Transverse colon (tissue), 4 donors: Measurements from ENCODE around the gene TUFM. TPM values are rescaled to one million over a fixed set of nuclear protein-coding genes. Genes with fewer than 3 reads are reported as not detected.

Experiments used
- DNase-seq: peaks from one replicate; pipeline ENCODE4 v3.0.0-alpha.2; 2019
- H3K27ac ChIP-seq, 4 donors: fragments of 200-600 bp; sonication (generic); 2 replicates each; pipeline ENCODE4 v1.5.1; 2016 to 2018; ENCODE audit warnings: inconsistent platforms in 4 of 4
- H3K27me3 ChIP-seq: fragments of 200-600 bp; sonication (generic); 2 replicates; pipeline ENCODE4 v1.5.1; 2017; ENCODE audit warnings: inconsistent platforms
- H3K36me3 ChIP-seq, 4 donors: fragments of 200-600 bp; sonication (generic); 2 replicates each; pipeline ENCODE4 v1.5.1; 2017 to 2019; ENCODE audit warnings: inconsistent platforms in 4 of 4
- H3K4me1 ChIP-seq, 4 donors: fragments of 200-600 bp; sonication (generic); 2 replicates each; pipeline ENCODE4 v1.5.1; 2017 to 2020; ENCODE audit warnings: inconsistent platforms in 4 of 4
- H3K4me3 ChIP-seq, 4 donors: fragments of 200-600 bp; sonication (generic); 1 replicate in 1 of 4; 2 replicates in 3 of 4; pipeline versions ENCODE4 v1.5.1 to v1.6.1; 2017 to 2019; ENCODE audit warnings: inconsistent platforms in 4 of 4
- H3K9me3 ChIP-seq, 2 donors: fragments of 200-600 bp; sonication (generic); 2 replicates each; pipeline ENCODE4 v1.5.1; 2017 to 2019; ENCODE audit warnings: inconsistent platforms in 2 of 2
- CTCF ChIP-seq, 5 experiments: fragments of 200-600 bp in 3 of 5; fragments of 450-650 bp in 2 of 5; sonication (generic) in 3 of 5; IDR thresholded peaks; 1 replicate in 2 of 5; 2 replicates in 3 of 5; pipeline ENCODE4 v1.5.1; 2016 to 2017; ENCODE audit warnings: antibody characterized with exemption in 5 of 5, inconsistent platforms in 3 of 5, mild to moderate bottlenecking in 2 of 5, moderate library complexity in 1 of 5
- EP300 ChIP-seq: sonication (generic); formaldehyde crosslinking; IDR thresholded peaks from one replicate; pipeline ENCODE4 v1.6.1; 2017; ENCODE audit warnings: antibody characterized with exemption, low read depth
- POLR2A ChIP-seq: fragments of 450-650 bp; IDR thresholded peaks from one replicate; pipeline ENCODE4 v1.6.1; 2016; ENCODE audit warnings: antibody characterized with exemption, mild to moderate bottlenecking, moderate library complexity
- POLR2AphosphoS5 ChIP-seq, 3 donors: sonication (generic); formaldehyde crosslinking; IDR thresholded peaks; one replicate each; pipeline ENCODE4 v1.6.1; 2016; ENCODE audit warnings: antibody characterized with exemption in 3 of 3
- WGBS, 2 donors: methylation state at CpG; one replicate each; pipeline ENCODE4 v1.1.5; 2018; ENCODE audit warnings: low coverage in 1 of 2; 5-methylcytosine and 5-hydroxymethylcytosine counted together
- in situ Hi-C, 4 donors: fragments of 200-750 bp; cut with MboI; loops; one replicate each; pipeline versions ENCODE4 v1.15.0 to v1.15.1; 2017; ENCODE audit warnings: low sequenced_read_pairs in 3 of 4, low pct_ligation_motif_present in 1 of 4, low pct_unique_long_range_greater_than_20kb in 1 of 4
- intact Hi-C: fragments of 100-400 bp; cut with DNase I; formaldehyde crosslinking; loops from one replicate; pipeline ENCODE4 v1.15.1; 2023; ENCODE audit warnings: low total_unique reads
- total RNA-seq, 4 donors: library from RNA; depleted of rRNA; stranded (reverse); fragments of >200 nt; gene quantifications; one replicate each; pipeline ENCODE4 v1.1.0, GENCODE V29; 2016

TUFM gene
- total RNA-seq, 4 donors from 2014 or later: 126 to 190 (median 143) TPM

- WGBS, 2 donors: 86% methylated on average over 19 of the region's 19 CpGs; no CpG with 5 or more reads in 1 of the 2 donors
- TF ChIP-seq POLR2A (no peak), CTCF (IDR thresholded peaks at IDR 0.05) (no peak), EP300 (no peak), POLR2AphosphoS5 (IDR thresholded peaks at IDR 0.05) (no peak)
- in situ Hi-C loops: no loop called here
- H3K4me1 ChIP-seq: peaks cover 16 to 26% (median 20%) of the 10 kb centered on the region in 4 donors
- no peaks in the 10 kb centered on the region for H3K9me3 ChIP-seq
- H3K27me3 ChIP-seq: no peaks in the 10 kb centered on the region
- peaks cover 0 to 21% (median 6%) of the 10 kb centered on the region in 4 donors for H3K36me3 ChIP-seq
- no peak for DNase-seq
- H3K4me3 ChIP-seq: peak overlapping the region in 1 of 4 donors; percentile 87
- intact Hi-C loops: no loop called here
- no peak overlapping the region for H3K27ac ChIP-seq
Measured at GRCh38 chr16:28844226-28844885, 1.8 kb downstream of the TUFM start.

GRCh38 chr16:28843766-28844165, 2.4 kb downstream of the TUFM start:
- intact Hi-C loops: no loop called here
- DNase-seq: no peak
- no peaks in the 10 kb centered on the region for H3K27me3 ChIP-seq
- 96% methylated on average over 12 of the region's 12 CpGs; no CpG with 5 or more reads in 1 of the 2 donors for WGBS, 2 donors
- H3K9me3 ChIP-seq: no peaks in the 10 kb centered on the region
- H3K36me3 ChIP-seq: peaks cover 0 to 21% (median 6%) of the 10 kb centered on the region in 4 donors
- no peak for TF ChIP-seq POLR2A
- no peak for TF ChIP-seq POLR2AphosphoS5 (IDR thresholded peaks at IDR 0.05)
- no peak for TF ChIP-seq CTCF (IDR thresholded peaks at IDR 0.05)
- no peak for TF ChIP-seq EP300
- no peak overlapping the region for H3K4me3 ChIP-seq
- H3K27ac ChIP-seq: no peak overlapping the region
- in situ Hi-C loops: no loop called here
- H3K4me1 ChIP-seq: peaks cover 16 to 26% (median 20%) of the 10 kb centered on the region in 4 donors

- in situ Hi-C loops (no loop called here), intact Hi-C loops (no loop called here)
- Histone ChIP-seq H3K36me3 (peaks cover 0 to 21% (median 6%) of the 10 kb centered on the region in 4 donors), H3K4me1 (peaks cover 16 to 22% (median 19%) of the 10 kb centered on the region in 4 donors), H3K27ac (no peak overlapping the region), H3K9me3 (no peaks in the 10 kb centered on the region), H3K4me3 (no peak overlapping the region), H3K27me3 (no peaks in the 10 kb centered on the region)
- WGBS, 2 donors: 97% methylated on average over 7 of the region's 7 CpGs; no CpG with 5 or more reads in 1 of the 2 donors
- DNase-seq: no peak
- no peak for TF ChIP-seq POLR2AphosphoS5 (IDR thresholded peaks at IDR 0.05)
- no peak for TF ChIP-seq POLR2A
- TF ChIP-seq EP300: no peak
Measured at GRCh38 chr16:28842696-28843095, 3.5 kb downstream of the TUFM start.

GRCh38 chr16:28839899-28840298, 6.2 kb downstream of the TUFM start:
- intact Hi-C loops (no loop called here), in situ Hi-C loops (no loop called here)
- H3K27me3 ChIP-seq: no peaks in the 10 kb centered on the region
- no peaks in the 10 kb centered on the region for H3K9me3 ChIP-seq
- TF ChIP-seq POLR2A: no peak
- no peak for TF ChIP-seq EP300
- TF ChIP-seq POLR2AphosphoS5 (IDR thresholded peaks at IDR 0.05): no peak
- TF ChIP-seq CTCF (IDR thresholded peaks at IDR 0.05): no peak
- peaks cover 3 to 4% (median 3%) of the 10 kb centered on the region in 4 donors for H3K4me1 ChIP-seq
- WGBS, 2 donors: 50 to 56% methylated on average over 1 of the region's 1 CpG
- H3K27ac ChIP-seq: no peak overlapping the region
- peaks cover 0 to 35% (median 15%) of the 10 kb centered on the region in 4 donors for H3K36me3 ChIP-seq
- no peak for DNase-seq
- no peak overlapping the region for H3K4me3 ChIP-seq
